ENCODE data around the gene ATN1. TPM values are rescaled to one million over a fixed set of nuclear protein-coding genes. Genes with fewer than 3 reads are reported as not detected.

Gene ATN1
- total RNA-seq, 1 donor from 2014 or later = 8.9 TPM

DNA sequence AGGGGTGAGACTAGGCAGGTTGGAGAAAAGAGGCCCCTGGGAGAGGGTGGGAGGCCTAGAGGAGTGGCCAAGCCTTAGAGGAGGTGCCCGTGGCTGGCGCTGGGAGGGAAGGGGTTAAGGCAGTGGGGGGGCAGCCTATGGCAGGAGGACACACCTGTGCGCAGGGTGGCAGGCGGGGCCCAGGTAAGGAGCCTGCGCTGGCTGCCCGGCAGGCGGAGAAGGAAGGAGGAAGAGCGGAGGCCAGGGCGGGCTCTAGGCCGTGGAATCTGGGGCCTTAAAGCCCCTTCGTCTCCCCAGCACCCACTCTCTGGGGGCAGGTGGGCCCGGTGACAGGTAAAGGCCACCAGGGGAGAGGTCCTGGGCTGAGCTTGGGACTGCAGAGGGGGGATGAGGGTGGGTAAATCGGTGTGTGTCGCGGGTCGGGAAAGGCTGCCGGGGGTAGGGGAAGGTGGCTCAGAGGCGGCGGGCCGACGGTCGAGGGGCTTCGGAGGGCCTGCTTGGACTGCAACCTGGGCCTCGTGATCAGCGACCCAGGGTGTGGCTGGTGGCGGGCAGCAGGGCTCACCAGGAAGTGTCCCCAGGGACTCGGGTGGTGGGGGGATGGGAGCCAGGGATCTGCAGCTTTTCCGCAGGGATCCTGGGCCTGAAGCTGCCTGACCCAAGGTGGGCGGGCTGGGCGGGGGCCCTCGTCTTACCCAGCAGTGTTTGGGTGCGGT, 35.4 kb downstream of the ATN1 start:
- no peak for TF ChIP-seq EZH2phosphoT487 (IDR thresholded peaks at IDR 0.05)
- no peak for TF ChIP-seq EZH2 (IDR thresholded peaks at IDR 0.05)
- TF ChIP-seq CTCF (IDR thresholded peaks at IDR 0.05) = no peak
- Mint-ChIP-seq H3K9me3 (no peaks in the 10 kb centered on the region), H3K27ac (no peak overlapping the region), H3K27me3 (ENCODE audit: insufficient read depth, low read depth) (peaks cover 11% of the 10 kb centered on the region), H3K4me1 (peaks cover 38% of the 10 kb centered on the region), H3K4me3 (no peak overlapping the region), H3K36me3 (peaks cover 11% of the 10 kb centered on the region)
- peaks cover 7% of the 10 kb centered on the region for H3K79me2 ChIP-seq (ENCODE audit: low read depth)
- no peak for DNase-seq (ENCODE audit: low spot score)
- no peaks in the 10 kb centered on the region for H3K9me3 ChIP-seq (ENCODE audit: low read depth)
- H3K27me3 ChIP-seq = no peaks in the 10 kb centered on the region
- H3K4me3 ChIP-seq = no peak overlapping the region
- no peaks in the 10 kb centered on the region for H4K20me1 ChIP-seq (ENCODE audit: low read depth)
- H3F3A ChIP-seq (ENCODE audit: low read depth) = peaks cover 66% of the 10 kb centered on the region
- no peak overlapping the region for H3K9ac ChIP-seq
- peak overlapping the region; percentile 63 for H3K4me2 ChIP-seq
- H2AFZ ChIP-seq (replicated peaks) = peak overlapping the region; percentile 46
- H3K27ac ChIP-seq = no peak overlapping the region
- no peaks in the 10 kb centered on the region for H3K36me3 ChIP-seq
- peaks cover 20% of the 10 kb centered on the region for H3K4me1 ChIP-seq

DNA sequence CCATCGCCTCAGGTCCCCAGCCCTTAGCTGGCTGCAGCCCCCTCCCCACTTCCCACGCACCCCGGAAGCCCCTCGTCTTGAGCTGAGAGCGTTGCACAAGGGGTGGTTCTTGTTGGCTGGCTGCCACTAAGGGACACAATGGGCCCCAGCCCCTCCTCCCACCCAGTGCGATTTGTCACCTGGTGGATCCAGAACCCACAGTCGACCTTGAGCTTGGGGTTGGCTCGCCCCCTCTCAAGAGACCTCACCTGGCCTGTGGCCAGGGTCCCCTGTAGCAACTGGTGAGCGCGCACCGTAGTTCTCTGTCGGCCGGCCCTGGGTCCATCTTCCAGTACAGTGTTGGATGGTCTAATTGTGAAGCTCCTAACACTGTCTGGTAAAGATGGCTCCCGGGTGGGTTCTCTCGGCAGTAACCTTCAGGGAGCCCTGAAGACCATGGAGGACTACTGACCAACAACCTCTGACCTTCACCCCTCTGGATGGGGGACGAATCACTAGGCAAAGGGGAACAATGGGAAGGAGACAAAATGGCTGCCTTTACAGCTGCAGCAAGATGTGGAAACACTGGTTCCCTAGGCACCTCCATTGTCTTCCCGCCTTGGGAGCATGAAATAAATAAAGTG, 36.1 kb downstream of the ATN1 start:
- H3K4me2 ChIP-seq = no peak overlapping the region

DNA sequence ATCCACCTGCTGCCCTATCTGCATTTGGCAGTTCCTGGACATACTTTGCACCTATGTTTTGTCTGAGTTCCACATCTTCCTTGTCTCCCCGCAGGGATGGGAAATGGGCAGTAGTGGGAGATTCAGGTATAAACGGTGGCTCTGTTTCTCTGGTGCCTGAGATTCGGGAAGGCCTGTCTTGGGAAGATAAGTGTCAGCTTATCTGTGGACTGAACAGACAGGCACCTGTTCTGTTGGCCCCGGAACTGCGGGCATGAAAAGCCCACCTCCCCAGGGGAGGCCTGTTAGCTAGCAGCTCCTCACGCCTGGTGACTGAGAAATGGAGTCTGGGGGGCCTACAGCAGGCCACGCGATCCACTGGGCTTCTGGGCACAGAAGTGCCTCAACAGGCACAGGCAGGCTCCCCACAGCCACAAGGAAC, 36.9 kb downstream of the ATN1 start:
- Histone ChIP-seq H4K20me1 (ENCODE audit: low read depth) (peaks cover 4% of the 10 kb centered on the region), H3F3A (ENCODE audit: low read depth) (peaks cover 78% of the 10 kb centered on the region), H3K4me3 (no peak overlapping the region), H2AFZ (replicated peaks) (no peak overlapping the region), H3K79me2 (ENCODE audit: low read depth) (peaks cover 21% of the 10 kb centered on the region), H3K9ac (no peak overlapping the region), H3K9me3 (ENCODE audit: low read depth) (no peaks in the 10 kb centered on the region), H3K27ac (peak overlapping the region; percentile 27), H3K4me1 (peaks cover 27% of the 10 kb centered on the region), H3K4me2 (no peak overlapping the region), H3K36me3 (no peaks in the 10 kb centered on the region), H3K27me3 (no peaks in the 10 kb centered on the region)
- Mint-ChIP-seq H3K4me3 (peak overlapping the region; percentile 21), H3K9me3 (no peaks in the 10 kb centered on the region), H3K36me3 (peaks cover 19% of the 10 kb centered on the region), H3K27me3 (ENCODE audit: insufficient read depth, low read depth) (peaks cover 8% of the 10 kb centered on the region), H3K27ac (peak overlapping the region; percentile 83), H3K4me1 (peaks cover 40% of the 10 kb centered on the region)
- TF ChIP-seq EZH2 (IDR thresholded peaks at IDR 0.05) = no peak
- no peak for TF ChIP-seq CTCF (IDR thresholded peaks at IDR 0.05)
- TF ChIP-seq EZH2phosphoT487 (IDR thresholded peaks at IDR 0.05) = no peak
- DNase-seq (ENCODE audit: low spot score) = no peak

More for the DNA sequence above, 36.1 kb downstream of the ATN1 start:
- Mint-ChIP-seq H3K27me3 (ENCODE audit: insufficient read depth, low read depth) (peaks cover 8% of the 10 kb centered on the region), H3K9me3 (no peaks in the 10 kb centered on the region), H3K27ac (peak overlapping the region; percentile 83), H3K36me3 (peaks cover 15% of the 10 kb centered on the region), H3K4me3 (peak overlapping the region; percentile 21), H3K4me1 (peaks cover 41% of the 10 kb centered on the region)
- peaks cover 20% of the 10 kb centered on the region for H3K4me1 ChIP-seq
- no peaks in the 10 kb centered on the region for H3K9me3 ChIP-seq (ENCODE audit: low read depth)
- H3K36me3 ChIP-seq = no peaks in the 10 kb centered on the region
- peaks cover 73% of the 10 kb centered on the region for H3F3A ChIP-seq (ENCODE audit: low read depth)
- no peak overlapping the region for H3K27ac ChIP-seq
- H2AFZ ChIP-seq (replicated peaks) = no peak overlapping the region
- DNase-seq (ENCODE audit: low spot score) = no peak
- H3K4me3 ChIP-seq = no peak overlapping the region
- no peaks in the 10 kb centered on the region for H3K27me3 ChIP-seq
- no peak overlapping the region for H3K9ac ChIP-seq
- TF ChIP-seq EZH2phosphoT487 (IDR thresholded peaks at IDR 0.05) (no peak), EZH2 (IDR thresholded peaks at IDR 0.05) (no peak), CTCF (IDR thresholded peaks at IDR 0.05) (no peak)
- H4K20me1 ChIP-seq (ENCODE audit: low read depth) = no peaks in the 10 kb centered on the region
- H3K79me2 ChIP-seq (ENCODE audit: low read depth) = peaks cover 14% of the 10 kb centered on the region

Measured in neural progenitor cell (in vitro differentiated cells).